ENCODE measurements around the gene IL6. TPM values are rescaled to one million over a fixed set of nuclear protein-coding genes. Genes with fewer than 3 reads are reported as not detected.

The IL6 gene
- total RNA-seq, 1 experiment from 2014 or later = 27.7 TPM

GRCh38 chr7:22720791-22721786, 5.9 kb upstream of the IL6 start:
- in situ Hi-C loops (cut with HindIII; ENCODE audit: low pct_unique_long_range_greater_than_20kb, low sequenced_read_pairs) = no loop called here
- no peak for DNase-seq (ENCODE audit: low read depth, low spot score)

DNA sequence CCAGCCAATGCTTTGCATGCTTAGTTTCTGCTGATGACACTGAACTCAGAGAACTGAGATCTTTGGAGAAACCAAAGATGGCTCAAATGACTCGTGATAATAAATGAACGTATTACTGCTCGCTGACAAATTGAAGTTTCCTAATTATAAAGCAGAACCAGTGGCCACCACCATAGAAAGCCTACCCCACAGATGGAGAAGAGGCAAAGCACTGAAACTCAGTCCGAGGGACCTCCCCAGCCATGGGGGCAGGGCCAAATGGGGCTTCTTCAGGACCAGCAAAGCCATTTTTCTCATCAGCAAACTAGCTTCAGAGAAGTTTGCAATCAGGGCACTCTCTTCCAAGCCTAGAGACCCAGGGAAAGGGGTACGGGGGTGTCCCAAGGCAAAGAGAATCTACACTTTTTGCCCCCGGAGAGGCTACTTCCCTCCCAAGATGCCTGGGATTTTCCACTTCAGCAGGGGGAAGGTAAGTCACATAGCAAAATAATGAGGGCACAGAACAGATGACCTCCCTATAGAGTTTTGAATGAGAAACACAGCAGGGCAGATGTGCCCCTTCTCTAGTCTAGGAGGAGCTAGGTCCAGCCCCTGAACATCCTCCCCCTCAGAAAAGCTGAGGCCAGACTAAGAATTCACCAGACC, 4.3 kb upstream of the IL6 start:
- no peak for DNase-seq (ENCODE audit: low read depth, low spot score)
- in situ Hi-C loops (cut with HindIII; ENCODE audit: low pct_unique_long_range_greater_than_20kb, low sequenced_read_pairs) = no loop called here

- in situ Hi-C loops (cut with HindIII; ENCODE audit: low pct_unique_long_range_greater_than_20kb, low sequenced_read_pairs) = no loop called here
- no peak for DNase-seq (ENCODE audit: low read depth, low spot score)
Measured at GRCh38 chr7:22723181-22723601, 3.8 kb upstream of the IL6 start.

DNA sequence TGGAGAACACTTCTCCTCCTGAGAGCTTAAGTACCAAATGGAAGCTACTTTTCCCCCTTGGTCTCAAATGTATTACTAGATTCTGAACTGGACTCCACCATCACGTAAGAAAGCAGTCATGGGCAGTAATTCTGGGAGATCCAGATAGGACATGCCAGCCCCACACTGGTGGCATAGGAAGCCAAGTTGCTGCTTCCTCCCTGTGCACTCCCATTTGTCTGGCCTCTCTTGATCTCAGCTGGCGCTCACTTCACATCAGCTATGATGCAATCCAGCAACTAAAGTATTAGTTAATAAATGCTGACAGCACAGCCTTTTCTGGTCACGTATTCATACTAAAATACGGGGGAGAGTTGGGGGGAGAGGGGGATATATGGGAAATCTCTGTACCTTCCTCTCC, 3.4 kb upstream of the IL6 start:
- DNase-seq (ENCODE audit: low read depth, low spot score) = no peak
- in situ Hi-C loops (cut with HindIII; ENCODE audit: low pct_unique_long_range_greater_than_20kb, low sequenced_read_pairs) = no loop called here

- in situ Hi-C loops (cut with HindIII; ENCODE audit: low pct_unique_long_range_greater_than_20kb, low sequenced_read_pairs) = no loop called here
- no peak for DNase-seq (ENCODE audit: low read depth, low spot score)
Measured at GRCh38 chr7:22724861-22725260, 2.1 kb upstream of the IL6 start.

DNA sequence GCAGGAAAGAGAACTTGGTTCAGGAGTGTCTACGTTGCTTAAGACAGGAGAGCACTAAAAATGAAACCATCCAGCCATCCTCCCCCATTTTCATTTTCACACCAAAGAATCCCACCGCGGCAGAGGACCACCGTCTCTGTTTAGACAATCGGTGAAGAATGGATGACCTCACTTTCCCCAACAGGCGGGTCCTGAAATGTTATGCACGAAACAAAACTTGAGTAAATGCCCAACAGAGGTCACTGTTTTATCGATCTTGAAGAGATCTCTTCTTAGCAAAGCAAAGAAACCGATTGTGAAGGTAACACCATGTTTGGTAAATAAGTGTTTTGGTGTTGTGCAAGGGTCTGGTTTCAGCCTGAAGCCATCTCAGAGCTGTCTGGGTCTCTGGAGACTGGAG, 1.4 kb upstream of the IL6 start:
- in situ Hi-C loops (cut with HindIII; ENCODE audit: low pct_unique_long_range_greater_than_20kb, low sequenced_read_pairs) = no loop called here
- peak; percentile 87 for DNase-seq (ENCODE audit: low read depth, low spot score)

DNA sequence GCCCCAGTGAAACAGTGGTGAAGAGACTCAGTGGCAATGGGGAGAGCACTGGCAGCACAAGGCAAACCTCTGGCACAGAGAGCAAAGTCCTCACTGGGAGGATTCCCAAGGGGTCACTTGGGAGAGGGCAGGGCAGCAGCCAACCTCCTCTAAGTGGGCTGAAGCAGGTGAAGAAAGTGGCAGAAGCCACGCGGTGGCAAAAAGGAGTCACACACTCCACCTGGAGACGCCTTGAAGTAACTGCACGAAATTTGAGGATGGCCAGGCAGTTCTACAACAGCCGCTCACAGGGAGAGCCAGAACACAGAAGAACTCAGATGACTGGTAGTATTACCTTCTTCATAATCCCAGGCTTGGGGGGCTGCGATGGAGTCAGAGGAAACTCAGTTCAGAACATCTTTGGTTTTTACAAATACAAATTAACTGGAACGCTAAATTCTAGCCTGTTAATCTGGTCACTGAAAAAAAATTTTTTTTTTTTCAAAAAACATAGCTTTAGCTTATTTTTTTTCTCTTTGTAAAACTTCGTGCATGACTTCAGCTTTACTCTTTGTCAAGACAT, 574 bp upstream of the IL6 start:
- in situ Hi-C loops (cut with HindIII; ENCODE audit: low pct_unique_long_range_greater_than_20kb, low sequenced_read_pairs) = no loop called here
- peak; percentile 90 for DNase-seq (ENCODE audit: low read depth, low spot score)

GRCh38 chr7:22727714-22728035, 675 bp downstream of the IL6 start:
- in situ Hi-C loops (cut with HindIII; ENCODE audit: low pct_unique_long_range_greater_than_20kb, low sequenced_read_pairs) = no loop called here
- no peak for DNase-seq (ENCODE audit: low read depth, low spot score)

DNA sequence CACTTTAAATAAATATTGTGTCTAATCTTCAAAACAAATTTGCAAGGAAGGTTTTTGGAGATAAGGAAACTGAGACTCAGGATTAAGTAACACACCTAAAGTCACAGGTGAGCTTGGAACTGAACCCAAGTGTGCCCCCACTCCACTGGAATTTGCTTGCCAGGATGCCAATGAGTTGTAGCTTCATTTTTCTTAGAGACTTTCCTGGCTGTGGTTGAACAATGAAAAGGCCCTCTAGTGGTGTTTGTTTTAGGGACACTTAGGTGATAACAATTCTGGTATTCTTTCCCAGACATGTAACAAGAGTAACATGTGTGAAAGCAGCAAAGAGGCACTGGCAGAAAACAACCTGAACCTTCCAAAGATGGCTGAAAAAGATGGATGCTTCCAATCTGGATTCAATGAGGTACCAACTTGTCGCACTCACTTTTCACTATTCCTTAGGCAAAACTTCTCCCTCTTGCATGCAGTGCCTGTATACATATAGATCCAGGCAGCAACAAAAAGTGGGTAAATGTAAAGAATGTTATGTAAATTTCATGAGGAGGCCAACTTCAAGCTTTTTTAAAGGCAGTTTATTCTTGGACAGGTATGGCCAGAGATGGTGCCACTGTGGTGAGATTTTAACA, 1.5 kb downstream of the IL6 start:
- peak; percentile 83 for DNase-seq (ENCODE audit: low read depth, low spot score)
- in situ Hi-C loops (cut with HindIII; ENCODE audit: low pct_unique_long_range_greater_than_20kb, low sequenced_read_pairs) = no loop called here

DNA sequence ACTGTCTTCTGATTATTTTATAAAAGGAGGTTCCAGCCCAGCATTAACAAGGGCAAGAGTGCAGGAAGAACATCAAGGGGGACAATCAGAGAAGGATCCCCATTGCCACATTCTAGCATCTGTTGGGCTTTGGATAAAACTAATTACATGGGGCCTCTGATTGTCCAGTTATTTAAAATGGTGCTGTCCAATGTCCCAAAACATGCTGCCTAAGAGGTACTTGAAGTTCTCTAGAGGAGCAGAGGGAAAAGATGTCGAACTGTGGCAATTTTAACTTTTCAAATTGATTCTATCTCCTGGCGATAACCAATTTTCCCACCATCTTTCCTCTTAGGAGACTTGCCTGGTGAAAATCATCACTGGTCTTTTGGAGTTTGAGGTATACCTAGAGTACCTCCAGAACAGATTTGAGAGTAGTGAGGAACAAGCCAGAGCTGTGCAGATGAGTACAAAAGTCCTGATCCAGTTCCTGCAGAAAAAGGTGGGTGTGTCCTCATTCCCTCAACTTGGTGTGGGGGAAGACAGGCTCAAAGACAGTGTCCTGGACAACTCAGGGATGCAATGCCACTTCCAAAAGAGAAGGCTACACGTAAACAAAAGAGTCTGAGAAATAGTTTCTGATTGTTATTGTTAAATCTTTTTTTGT, 2.3 kb downstream of the IL6 start:
- DNase-seq (ENCODE audit: low read depth, low spot score) = peak; percentile 16
- in situ Hi-C loops (cut with HindIII; ENCODE audit: low pct_unique_long_range_greater_than_20kb, low sequenced_read_pairs) = no loop called here

DNA sequence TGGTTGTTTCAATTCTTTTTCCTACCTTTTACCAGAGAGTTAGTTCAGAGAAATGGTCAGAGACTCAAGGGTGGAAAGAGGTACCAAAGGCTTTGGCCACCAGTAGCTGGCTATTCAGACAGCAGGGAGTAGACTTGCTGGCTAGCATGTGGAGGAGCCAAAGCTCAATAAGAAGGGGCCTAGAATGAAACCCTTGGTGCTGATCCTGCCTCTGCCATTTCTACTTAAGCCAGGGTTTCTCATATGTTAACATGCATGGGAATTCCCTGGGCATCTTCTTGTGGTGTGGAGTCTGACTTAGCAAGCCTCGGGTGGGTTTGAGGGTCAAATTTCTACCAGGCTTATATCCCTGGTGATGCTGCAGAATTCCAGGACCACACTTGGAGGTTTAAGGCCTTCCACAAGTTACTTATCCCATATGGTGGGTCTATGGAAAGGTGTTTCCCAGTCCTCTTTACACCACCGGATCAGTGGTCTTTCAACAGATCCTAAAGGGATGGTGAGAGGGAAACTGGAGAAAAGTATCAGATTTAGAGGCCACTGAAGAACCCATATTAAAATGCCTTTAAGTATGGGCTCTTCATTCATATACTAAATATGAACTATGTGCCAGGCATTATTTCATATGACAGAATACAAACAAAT, 3.2 kb downstream of the IL6 start:
- in situ Hi-C loops (cut with HindIII; ENCODE audit: low pct_unique_long_range_greater_than_20kb, low sequenced_read_pairs) = loop anchor here (10.0 kb wide), 1 partner anchor 145 kb away; no protein-coding TSS in a partner anchor
- no peak for DNase-seq (ENCODE audit: low read depth, low spot score)

- in situ Hi-C loops (cut with HindIII; ENCODE audit: low pct_unique_long_range_greater_than_20kb, low sequenced_read_pairs) = loop anchor here (10.0 kb wide), 1 partner anchor 146 kb away; no protein-coding TSS in a partner anchor
- peak; percentile 94 for DNase-seq (ENCODE audit: low read depth, low spot score)
Measured at GRCh38 chr7:22730921-22731654, 4.1 kb downstream of the IL6 start.

DNA sequence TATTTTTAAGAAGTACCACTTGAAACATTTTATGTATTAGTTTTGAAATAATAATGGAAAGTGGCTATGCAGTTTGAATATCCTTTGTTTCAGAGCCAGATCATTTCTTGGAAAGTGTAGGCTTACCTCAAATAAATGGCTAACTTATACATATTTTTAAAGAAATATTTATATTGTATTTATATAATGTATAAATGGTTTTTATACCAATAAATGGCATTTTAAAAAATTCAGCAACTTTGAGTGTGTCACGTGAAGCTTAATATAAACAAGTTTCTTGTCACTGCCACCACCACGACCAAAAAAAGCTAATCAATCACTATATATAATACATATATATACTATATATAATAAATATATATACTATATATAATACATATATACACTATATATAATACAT, 4.8 kb downstream of the IL6 start:
- in situ Hi-C loops (cut with HindIII; ENCODE audit: low pct_unique_long_range_greater_than_20kb, low sequenced_read_pairs) = loop anchor here (10.0 kb wide), 1 partner anchor 147 kb away; no protein-coding TSS in a partner anchor
- DNase-seq (ENCODE audit: low read depth, low spot score) = no peak

GRCh38 chr7:22732556-22733126, 5.6 kb downstream of the IL6 start:
- in situ Hi-C loops (cut with HindIII; ENCODE audit: low pct_unique_long_range_greater_than_20kb, low sequenced_read_pairs) = loop anchor here (10.0 kb wide), 1 partner anchor 148 kb away; no protein-coding TSS in a partner anchor

GRCh38 chr7:22733761-22734160, 6.8 kb downstream of the IL6 start:
- DNase-seq (ENCODE audit: low read depth, low spot score) = no peak
- in situ Hi-C loops (cut with HindIII; ENCODE audit: low pct_unique_long_range_greater_than_20kb, low sequenced_read_pairs) = loop anchor here (10.0 kb wide), 1 partner anchor 149 kb away; no protein-coding TSS in a partner anchor

More at GRCh38 chr7:22732556-22733126, 5.6 kb downstream of the IL6 start:
- DNase-seq (ENCODE audit: low read depth, low spot score) = no peak

DNA sequence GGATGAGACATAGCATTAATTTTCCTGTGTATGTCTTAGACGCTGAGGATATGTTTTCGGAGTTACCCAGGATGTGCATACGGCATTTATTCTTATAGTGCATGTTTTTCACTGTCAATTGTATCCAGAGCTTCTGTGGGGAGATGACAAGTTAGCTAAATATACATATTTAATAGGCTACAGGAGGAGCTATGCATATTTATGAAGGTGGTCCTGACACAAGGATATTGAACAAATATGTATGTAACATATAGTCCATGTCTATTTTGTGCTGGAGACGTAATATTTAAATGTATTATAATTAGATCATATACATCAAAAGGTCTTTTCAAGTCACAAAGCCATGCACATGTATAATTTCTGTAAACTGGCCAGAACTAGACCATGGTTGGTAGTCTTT, 16.0 kb downstream of the IL6 start:
- no peak for DNase-seq (ENCODE audit: low read depth, low spot score)

More for the DNA sequence above, 16.0 kb downstream of the IL6 start:
- in situ Hi-C loops (cut with HindIII; ENCODE audit: low pct_unique_long_range_greater_than_20kb, low sequenced_read_pairs) = no loop called here

Measured in SK-MEL-5 (cell line).